SJSA1 (cell line): ENCODE measurements around the gene NADSYN1. TPM values are rescaled to one million over a fixed set of nuclear protein-coding genes. Genes with fewer than 3 reads are reported as not detected.

Experiments used
- DNase-seq, 2 experiments: peaks; one replicate each; pipeline ENCODE4 v3.0.0-alpha.2; 2015 to 2020; ENCODE audit warnings: low spot score in 2 of 2, low read depth in 1 of 2
- H3K27ac ChIP-seq: fragments of 250-450 bp; sonication (Bioruptor Pico); 2 replicates; pipeline ENCODE4 v1.5.1; 2020; ENCODE audit warnings: mild to moderate bottlenecking, moderate library complexity
- H3K27me3 ChIP-seq: fragments of 250-450 bp; sonication (Bioruptor Pico); replicated peaks from 2 replicates; pipeline ENCODE4 v1.5.1; 2020; ENCODE audit warnings: mild to moderate bottlenecking, moderate library complexity
- H3K36me3 ChIP-seq: fragments of 250-450 bp; sonication (Bioruptor Pico); 2 replicates; pipeline ENCODE4 v1.5.1; 2020; ENCODE audit warnings: mild to moderate bottlenecking
- H3K4me1 ChIP-seq: fragments of 250-450 bp; sonication (Bioruptor Pico); replicated peaks from 2 replicates; pipeline ENCODE4 v1.6.1; 2021; ENCODE audit warnings: mild to moderate bottlenecking
- H3K4me3 ChIP-seq: fragments of 250-450 bp; sonication (Bioruptor Pico); 2 replicates; pipeline ENCODE4 v1.5.1; 2020; ENCODE audit warnings: mild to moderate bottlenecking
- H3K9me3 ChIP-seq: fragments of 250-450 bp; sonication (Bioruptor Pico); replicated peaks from 2 replicates; pipeline ENCODE4 v1.5.1; 2020; ENCODE audit warnings: mild to moderate bottlenecking
- total RNA-seq: library from RNA; depleted of rRNA; stranded (reverse); fragments of >200 nt; shearing (Covaris generic); gene quantifications from 2 replicates; pipeline ENCODE4 v1.2.3, GENCODE V29; 2014

NADSYN1 gene
- total RNA-seq, 1 experiment from 2014 or later: 26.1 TPM

- Histone ChIP-seq H3K27ac (no peak overlapping the region), H3K4me1 (no peaks in the 10 kb centered on the region)
Observed at GRCh38 chr11:71438650-71439049, 14.4 kb upstream of the NADSYN1 start.

GRCh38 chr11:71440021-71440755 is 12.8 kb upstream of the NADSYN1 start:
- no peaks in the 10 kb centered on the region for H3K27me3 ChIP-seq
- no peaks in the 10 kb centered on the region for H3K4me1 ChIP-seq
- no peaks in the 10 kb centered on the region for H3K36me3 ChIP-seq
- H3K27ac ChIP-seq: no peak overlapping the region
- no peak overlapping the region for H3K4me3 ChIP-seq
- no peak for DNase-seq
- H3K9me3 ChIP-seq: no peaks in the 10 kb centered on the region

More at GRCh38 chr11:71438650-71439049, 14.4 kb upstream of the NADSYN1 start:
- Histone ChIP-seq H3K36me3 (no peaks in the 10 kb centered on the region), H3K9me3 (no peaks in the 10 kb centered on the region), H3K4me3 (no peak overlapping the region), H3K27me3 (no peaks in the 10 kb centered on the region)
- no peak for DNase-seq

- H3K27ac ChIP-seq: no peak overlapping the region
- no peaks in the 10 kb centered on the region for H3K4me1 ChIP-seq
- H3K9me3 ChIP-seq: no peaks in the 10 kb centered on the region
- no peaks in the 10 kb centered on the region for H3K36me3 ChIP-seq
- H3K4me3 ChIP-seq: no peak overlapping the region
- no peaks in the 10 kb centered on the region for H3K27me3 ChIP-seq
- no peak for DNase-seq
Observed at GRCh38 chr11:71441251-71441650, 11.8 kb upstream of the NADSYN1 start.

DNA sequence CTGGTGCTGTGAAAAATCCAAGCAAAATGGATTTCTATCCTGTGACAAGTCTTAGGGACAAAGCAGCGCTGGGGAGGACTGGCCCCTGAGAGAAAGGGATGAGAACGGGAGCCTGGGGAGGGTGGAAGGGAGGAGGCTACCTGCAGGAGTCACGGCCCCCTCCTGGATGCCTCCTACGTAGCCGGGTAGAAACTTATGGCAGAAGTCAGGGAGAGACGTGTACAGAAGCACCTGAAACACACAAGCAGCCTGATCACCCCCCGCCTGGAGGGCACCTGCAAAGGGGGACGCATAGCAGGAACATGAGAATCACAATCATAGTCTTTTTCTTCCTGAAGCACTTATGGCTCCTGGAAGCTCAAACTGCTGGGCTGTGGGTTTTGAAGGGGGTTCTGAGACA is 10.9 kb upstream of the NADSYN1 start:
- Histone ChIP-seq H3K9me3 (no peaks in the 10 kb centered on the region), H3K27ac (no peak overlapping the region), H3K4me1 (no peaks in the 10 kb centered on the region), H3K36me3 (no peaks in the 10 kb centered on the region), H3K4me3 (no peak overlapping the region), H3K27me3 (no peaks in the 10 kb centered on the region)
- no peak for DNase-seq

DNA sequence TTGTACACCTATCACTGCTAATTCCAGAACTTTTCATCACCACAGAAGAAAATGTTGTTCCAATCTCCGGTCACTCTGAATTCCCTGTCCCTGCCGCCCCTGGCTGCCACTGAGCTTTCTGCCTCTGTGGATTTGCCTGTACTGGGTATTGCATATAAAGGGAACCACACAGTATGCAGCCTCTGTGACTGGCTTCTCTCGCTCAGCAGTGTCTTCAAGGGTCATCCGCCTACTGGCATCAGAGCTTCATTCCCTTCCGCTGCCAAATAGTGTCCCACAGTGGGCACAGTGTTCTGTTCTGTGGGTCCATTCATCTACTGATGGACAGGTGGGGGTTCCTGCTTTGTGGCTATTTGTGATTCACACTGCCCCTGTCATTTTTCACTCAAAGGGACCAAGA is 10.1 kb upstream of the NADSYN1 start:
- no peaks in the 10 kb centered on the region for H3K27me3 ChIP-seq
- no peak for DNase-seq
- no peaks in the 10 kb centered on the region for H3K36me3 ChIP-seq
- H3K27ac ChIP-seq: no peak overlapping the region
- 0 out of 2 replicates have a peak, but pooled peaks cover 3% of the 10 kb centered on the region for H3K4me1 ChIP-seq
- no peak overlapping the region for H3K4me3 ChIP-seq
- no peaks in the 10 kb centered on the region for H3K9me3 ChIP-seq

DNA sequence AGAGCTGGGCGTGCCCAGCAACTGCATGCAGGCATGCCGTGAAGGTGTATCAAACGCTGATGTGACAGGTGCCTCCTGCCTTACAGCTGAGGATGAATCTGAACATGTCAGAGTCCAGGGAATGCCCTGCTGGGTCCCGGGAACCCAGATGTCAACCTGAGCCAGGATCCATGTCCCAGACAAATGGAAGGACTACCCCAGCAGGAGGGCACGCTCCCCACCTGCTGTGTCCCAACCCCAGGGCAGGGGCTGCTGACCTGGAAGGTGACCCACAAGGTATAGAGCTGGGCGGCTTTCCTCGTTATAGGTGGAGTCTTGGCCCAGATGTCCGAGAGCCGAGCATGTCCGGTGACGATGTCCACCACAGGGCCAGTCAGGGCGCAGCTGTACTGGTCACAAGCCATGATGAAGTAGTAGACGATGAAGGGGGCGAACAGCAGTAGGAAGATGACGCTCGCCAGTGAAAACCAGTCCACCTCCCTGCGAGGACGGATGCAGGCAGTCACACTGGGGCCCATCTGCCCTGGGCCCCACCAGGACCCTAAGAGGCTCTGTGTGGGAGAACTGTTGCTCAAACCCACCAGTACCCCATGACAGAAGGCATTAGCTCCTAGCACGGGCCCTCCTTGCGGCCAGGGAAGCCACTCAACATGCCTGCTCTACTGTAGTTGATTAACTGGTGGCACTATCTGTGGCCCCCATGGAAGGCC is 9.1 kb upstream of the NADSYN1 start:
- no peaks in the 10 kb centered on the region for H3K27me3 ChIP-seq
- peaks cover 3% of the 10 kb centered on the region; the same call in 1 of the 2 replicates for H3K36me3 ChIP-seq
- no peak for DNase-seq
- no peak overlapping the region for H3K27ac ChIP-seq
- no peak overlapping the region for H3K4me3 ChIP-seq
- no peaks in the 10 kb centered on the region for H3K9me3 ChIP-seq
- 0 out of 2 replicates have a peak, but pooled peaks cover 3% of the 10 kb centered on the region for H3K4me1 ChIP-seq

DNA sequence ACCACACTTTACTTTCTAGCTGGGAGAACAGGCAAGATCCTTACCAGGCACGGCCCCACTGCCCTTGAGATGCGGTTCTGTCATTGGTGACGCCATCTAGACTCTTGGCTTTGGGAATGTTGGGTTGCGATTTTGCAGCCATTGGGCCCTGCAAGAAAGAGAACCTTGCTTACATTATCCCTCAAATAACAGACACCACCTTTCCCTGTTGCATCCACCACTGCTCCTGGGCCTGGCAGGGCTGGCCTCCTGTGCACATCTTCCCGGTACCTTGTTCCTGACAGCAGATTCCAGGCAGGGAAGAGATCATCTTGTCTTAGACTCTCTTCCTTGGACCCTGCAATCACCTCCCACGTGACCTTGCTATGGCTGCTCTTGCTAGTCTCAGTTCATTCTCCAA is 8.2 kb upstream of the NADSYN1 start:
- Histone ChIP-seq H3K4me1 (0 out of 2 replicates have a peak, but pooled peaks cover 3% of the 10 kb centered on the region), H3K27me3 (no peaks in the 10 kb centered on the region), H3K36me3 (peaks cover 3% of the 10 kb centered on the region; the same call in 1 of the 2 replicates), H3K4me3 (no peak overlapping the region), H3K9me3 (no peaks in the 10 kb centered on the region), H3K27ac (no peak overlapping the region)
- no peak for DNase-seq

DNA sequence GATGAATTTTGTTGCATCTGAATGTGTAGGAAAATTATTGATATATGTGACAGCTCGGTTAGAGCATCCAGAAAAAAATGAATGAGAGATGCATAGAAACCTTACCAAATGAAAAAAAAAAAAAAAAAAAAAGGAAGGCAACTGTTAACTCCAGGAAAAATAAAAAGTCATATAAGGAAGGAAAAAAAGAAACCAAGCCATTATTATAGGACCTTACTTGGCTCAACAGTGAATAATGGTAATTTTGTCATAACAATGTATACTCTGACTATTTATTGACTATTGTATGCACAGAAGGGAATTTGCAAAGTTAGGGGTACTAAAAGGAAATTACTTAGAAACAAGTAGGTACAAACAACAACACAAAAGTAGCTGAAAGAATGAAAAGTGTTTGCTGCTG is 6.9 kb upstream of the NADSYN1 start:
- no peak overlapping the region for H3K27ac ChIP-seq
- no peak for DNase-seq
- H3K36me3 ChIP-seq: peaks cover 3% of the 10 kb centered on the region; the same call in 1 of the 2 replicates
- H3K4me3 ChIP-seq: no peak overlapping the region
- H3K4me1 ChIP-seq: 0 out of 2 replicates have a peak, but pooled peaks cover 3% of the 10 kb centered on the region
- no peaks in the 10 kb centered on the region for H3K27me3 ChIP-seq
- H3K9me3 ChIP-seq: no peaks in the 10 kb centered on the region

- Histone ChIP-seq H3K4me3 (no peak overlapping the region), H3K27me3 (no peaks in the 10 kb centered on the region), H3K36me3 (peaks cover 3% of the 10 kb centered on the region; the same call in 1 of the 2 replicates), H3K4me1 (0 out of 2 replicates have a peak, but pooled peaks cover 3% of the 10 kb centered on the region), H3K9me3 (no peaks in the 10 kb centered on the region), H3K27ac (no peak overlapping the region)
- no peak for DNase-seq
Observed at GRCh38 chr11:71446942-71447688, 5.9 kb upstream of the NADSYN1 start.

DNA sequence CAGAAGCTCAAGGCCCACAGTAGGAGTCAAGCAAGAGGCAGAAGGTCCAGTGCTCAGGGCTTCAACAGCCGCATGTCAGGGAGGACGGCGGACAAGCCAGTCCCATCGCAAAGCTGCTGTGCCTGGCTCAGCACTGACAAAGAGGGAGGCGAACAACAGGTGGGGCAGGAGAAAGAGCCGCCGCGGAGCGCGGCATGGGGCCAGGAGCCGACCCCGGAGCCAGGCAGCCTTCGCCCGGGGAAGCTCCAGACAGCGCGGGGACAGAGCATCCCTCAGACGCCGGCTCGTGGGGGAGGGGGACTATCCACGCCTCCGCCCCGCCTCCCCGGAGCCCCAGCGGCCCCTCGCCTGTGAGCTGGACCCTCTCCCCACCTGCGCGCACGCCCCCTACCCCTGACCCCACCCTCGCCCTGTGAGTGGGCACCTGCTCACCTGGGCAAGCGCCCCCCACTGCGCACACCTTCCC is 5.2 kb upstream of the NADSYN1 start:
- H3K9me3 ChIP-seq: no peaks in the 10 kb centered on the region
- no peaks in the 10 kb centered on the region for H3K27me3 ChIP-seq
- H3K4me3 ChIP-seq: peak overlapping the region; percentile 57
- H3K4me1 ChIP-seq: 0 out of 2 replicates have a peak, but pooled peaks cover 3% of the 10 kb centered on the region
- DNase-seq: no peak
- peaks cover 3% of the 10 kb centered on the region; the same call in 1 of the 2 replicates for H3K36me3 ChIP-seq
- H3K27ac ChIP-seq: 0 out of 2 replicates have a peak overlapping the region, but pooled peaks have one; percentile 42

GRCh38 chr11:71448257-71449171 is 4.5 kb upstream of the NADSYN1 start, which contains the start of gene DHCR7:
TSS of gene DHCR7 (minus strand) at chr11:71448393. CDS start at chr11:71444952, 3,441 bp downstream.
- Histone ChIP-seq H3K36me3 (peaks cover 6% of the 10 kb centered on the region; the same call in 1 of the 2 replicates), H3K27me3 (no peaks in the 10 kb centered on the region), H3K27ac (0 out of 2 replicates have a peak within 1 kb of the TSS, but pooled peaks have one; percentile 42), H3K4me3 (peak within 1 kb of the TSS; percentile 57), H3K9me3 (no peaks in the 10 kb centered on the region), H3K4me1 (0 out of 2 replicates have a peak, but pooled peaks cover 3% of the 10 kb centered on the region)
- DNase-seq: peak; percentile 71 to 91

GRCh38 chr11:71449596-71449995 is 3.4 kb upstream of the NADSYN1 start:
- Histone ChIP-seq H3K4me1 (0 out of 2 replicates have a peak, but pooled peaks cover 3% of the 10 kb centered on the region), H3K27ac (no peak overlapping the region), H3K36me3 (peaks cover 6% of the 10 kb centered on the region; the same call in 1 of the 2 replicates), H3K4me3 (no peak overlapping the region), H3K27me3 (no peaks in the 10 kb centered on the region), H3K9me3 (no peaks in the 10 kb centered on the region)
- no peak for DNase-seq
